Fibroblast of gingiva (primary cell): ENCODE results near the gene PSMC3IP.
A peak's percentile ranks its signal among the peaks of the same experiment; 100 is the strongest.

ENCODE experiments used
- DNase-seq: peaks from one replicate; pipeline ENCODE4 v3.0.0-alpha.2; 2011; ENCODE audit warnings: low read depth

PSMC3IP gene

DNA sequence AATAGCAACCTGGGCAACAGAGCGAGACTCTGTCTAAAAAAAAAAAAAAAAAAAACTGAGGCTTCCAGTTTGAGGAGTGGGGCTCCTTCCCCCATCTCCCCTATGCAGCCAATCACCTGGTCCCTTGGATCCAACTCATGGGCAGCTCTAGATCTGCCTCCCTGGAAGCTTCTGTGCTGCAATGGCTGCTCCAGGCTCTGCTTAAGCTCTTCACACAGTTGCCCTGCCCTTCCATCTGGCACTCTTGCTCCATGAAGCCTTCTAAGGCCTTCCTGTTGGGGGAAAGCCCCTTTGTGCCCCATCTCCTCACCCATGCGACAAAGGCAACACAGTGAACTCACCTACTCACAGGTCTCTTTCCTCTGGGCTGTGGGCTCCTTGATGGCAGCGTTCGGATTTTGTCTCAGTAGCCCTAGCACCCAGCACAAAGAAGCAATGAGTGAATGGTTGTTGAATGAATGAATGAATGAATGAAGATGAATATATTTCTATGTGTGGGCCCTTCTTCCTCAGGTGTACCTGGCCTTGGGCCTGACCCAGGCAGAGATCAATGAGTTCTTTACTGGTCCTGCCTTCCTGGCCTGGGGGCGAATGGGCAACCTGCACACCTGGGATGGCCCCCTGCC is 39.6 kb downstream of the PSMC3IP start:
- no peak for DNase-seq

- no peak for DNase-seq
These were observed 40.2 kb downstream of the PSMC3IP start for GRCh38 chr17:42537156-42537805.

- peak; percentile 92 for DNase-seq
These were observed 41.0 kb downstream of the PSMC3IP start for GRCh38 chr17:42536372-42537155.

DNA sequence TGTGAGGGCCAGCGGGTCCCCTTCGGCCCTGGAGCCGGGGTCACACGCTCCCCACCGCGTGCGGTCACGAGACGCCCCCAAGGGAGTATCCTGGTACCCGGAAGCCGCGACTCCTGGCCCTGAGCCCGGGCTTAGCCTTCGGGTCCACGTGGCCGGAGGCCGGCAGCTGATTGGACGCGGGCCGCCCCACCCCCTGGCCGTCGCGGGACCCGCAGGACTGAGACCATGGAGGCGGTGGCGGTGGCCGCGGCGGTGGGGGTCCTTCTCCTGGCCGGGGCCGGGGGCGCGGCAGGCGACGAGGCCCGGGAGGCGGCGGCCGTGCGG is 41.5 kb downstream of the PSMC3IP start, which contains the start of gene NAGLU:
TSS of gene NAGLU (plus strand) at position 194 of the 324 bp plus-strand sequence. CDS start at position 226, 32 bp downstream.
- peak; percentile 93 for DNase-seq

GRCh38 chr17:42535155-42536047 is 42.1 kb downstream of the PSMC3IP start:
- DNase-seq = no peak

GRCh38 chr17:42531455-42532354 is 45.8 kb downstream of the PSMC3IP start:
- DNase-seq = peak; percentile 39

- DNase-seq = no peak
These were observed 46.5 kb downstream of the PSMC3IP start for GRCh38 chr17:42530952-42531454.

DNA sequence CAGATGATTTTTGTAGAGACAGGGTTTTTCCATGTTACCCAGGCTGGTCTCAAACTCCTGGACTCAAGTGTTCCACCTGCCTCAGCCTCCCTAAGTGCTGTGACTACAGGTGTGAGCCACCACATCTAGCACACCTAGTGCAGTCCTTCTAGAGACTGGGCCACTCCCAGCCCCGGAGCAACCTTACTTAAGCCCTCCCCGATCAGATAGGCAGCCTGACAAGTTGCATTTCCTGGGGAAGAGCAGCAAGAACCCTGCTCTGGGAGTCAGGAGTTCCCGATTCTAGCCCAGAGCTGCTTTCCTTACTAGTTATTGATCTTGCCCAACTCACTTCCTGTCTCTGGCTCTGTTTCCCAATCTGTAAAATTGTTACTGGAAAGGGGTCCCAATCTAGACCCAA is 48.5 kb downstream of the PSMC3IP start:
- DNase-seq = no peak

GRCh38 chr17:42527932-42528331 is 49.6 kb downstream of the PSMC3IP start:
- DNase-seq = no peak

- no peak for DNase-seq
These were observed 51.5 kb downstream of the PSMC3IP start for GRCh38 chr17:42526031-42526444.

DNA sequence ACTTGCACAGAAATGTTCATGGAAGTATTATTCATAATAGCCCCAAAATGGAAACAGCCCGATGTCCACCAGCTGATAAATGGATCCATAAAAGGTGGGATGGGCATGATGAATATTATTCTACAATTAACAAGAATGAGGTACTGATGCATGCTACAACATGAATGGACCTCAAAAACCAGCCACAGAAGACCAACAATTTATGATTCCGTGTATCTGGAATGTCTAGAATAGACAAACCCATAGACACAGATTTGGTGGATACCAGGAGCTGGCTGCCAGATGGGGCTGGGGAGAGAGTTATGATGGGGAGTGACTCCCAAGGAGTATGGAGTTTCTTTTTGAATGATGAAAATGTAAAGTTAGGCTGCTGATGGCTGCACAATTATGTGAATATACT is 52.3 kb downstream of the PSMC3IP start:
- no peak for DNase-seq

GRCh38 chr17:42522798-42523278 is 54.7 kb downstream of the PSMC3IP start:
- no peak for DNase-seq
